Thymus (tissue), 14 donors: ENCODE measurements around the gene IL22RA1. TPM values are rescaled to one million over a fixed set of nuclear protein-coding genes. Genes with fewer than 3 reads are reported as not detected.

ENCODE experiments used
- DNase-seq, 9 donors: peaks; one replicate each; pipeline ENCODE4 v3.0.0-alpha.2; 2013; ENCODE audit warnings: low spot score in 9 of 9, low read depth in 6 of 9, missing footprints in 1 of 9
- H3K27ac ChIP-seq, 2 donors: one replicate each; pipeline ENCODE4 v1.5.1; 2013; ENCODE audit warnings: control low read depth in 1 of 2, low read depth in 1 of 2, low read length in 1 of 2, mild to moderate bottlenecking in 1 of 2, moderate library complexity in 1 of 2
- H3K27me3 ChIP-seq, 2 donors: one replicate each; pipeline ENCODE4 v1.5.1; 2013; ENCODE audit warnings: low read length in 1 of 2; ENCODE audit not compliant: control insufficient read depth in 2 of 2, insufficient read depth in 1 of 2
- H3K36me3 ChIP-seq, 2 donors: one replicate each; pipeline ENCODE4 v1.5.1; 2013; ENCODE audit warnings: low read length in 1 of 2, mild to moderate bottlenecking in 1 of 2, moderate library complexity in 1 of 2; ENCODE audit not compliant: control insufficient read depth in 2 of 2, insufficient read depth in 2 of 2
- H3K4me1 ChIP-seq, 2 donors: one replicate each; pipeline ENCODE4 v1.5.1; 2013; ENCODE audit warnings: low read length in 2 of 2; ENCODE audit not compliant: control insufficient read depth in 2 of 2, insufficient read depth in 2 of 2
- H3K4me3 ChIP-seq, 2 donors: one replicate each; pipeline ENCODE4 v1.5.1; 2013; ENCODE audit warnings: low read length in 2 of 2, control low read depth in 1 of 2, mild to moderate bottlenecking in 1 of 2
- H3K9me3 ChIP-seq, 2 donors: one replicate each; pipeline ENCODE4 v1.5.1; 2013; ENCODE audit warnings: low read length in 1 of 2, mild to moderate bottlenecking in 1 of 2; ENCODE audit not compliant: control insufficient read depth in 2 of 2, insufficient read depth in 1 of 2
- WGBS: extraction: QIAGEN DNeasy Blood & Tissue Kit; methylation state at CpG from one replicate; pipeline ENCODE4 v1.1.7; 2013; 5-methylcytosine and 5-hydroxymethylcytosine counted together
- long read RNA-seq, 10 donors: transcript quantifications; one replicate each; lab custom pipeline, GENCODE V29; 2026
- polyA plus RNA-seq: library from polyadenylated mRNA; stranded (reverse); fragments of 200-250 nt; gene quantifications from one replicate; pipeline ENCODE4 v1.2.3, GENCODE V29; 2013
- total RNA-seq: library from RNA; stranded (reverse); fragments of 120-200 nt; gene quantifications from one replicate; pipeline ENCODE4 v1.2.4, GENCODE V29; 2013
- donor health status: healthy.

The IL22RA1 gene, protein sequence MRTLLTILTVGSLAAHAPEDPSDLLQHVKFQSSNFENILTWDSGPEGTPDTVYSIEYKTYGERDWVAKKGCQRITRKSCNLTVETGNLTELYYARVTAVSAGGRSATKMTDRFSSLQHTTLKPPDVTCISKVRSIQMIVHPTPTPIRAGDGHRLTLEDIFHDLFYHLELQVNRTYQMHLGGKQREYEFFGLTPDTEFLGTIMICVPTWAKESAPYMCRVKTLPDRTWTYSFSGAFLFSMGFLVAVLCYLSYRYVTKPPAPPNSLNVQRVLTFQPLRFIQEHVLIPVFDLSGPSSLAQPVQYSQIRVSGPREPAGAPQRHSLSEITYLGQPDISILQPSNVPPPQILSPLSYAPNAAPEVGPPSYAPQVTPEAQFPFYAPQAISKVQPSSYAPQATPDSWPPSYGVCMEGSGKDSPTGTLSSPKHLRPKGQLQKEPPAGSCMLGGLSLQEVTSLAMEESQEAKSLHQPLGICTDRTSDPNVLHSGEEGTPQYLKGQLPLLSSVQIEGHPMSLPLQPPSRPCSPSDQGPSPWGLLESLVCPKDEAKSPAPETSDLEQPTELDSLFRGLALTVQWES
- not detected for total RNA-seq
- 0.09 TPM for polyA plus RNA-seq
- long read RNA-seq, donor 1 = 0 reads
- long read RNA-seq, donor 2 = 0 reads
- long read RNA-seq, donor 3 = 0 reads
- long read RNA-seq, donor 4 = 0 reads
- long read RNA-seq, donor 5, partial matches to known transcripts = 0 of 2 reads
- long read RNA-seq, donor 5, other reads (novel, unspliced or antisense) = 0 of 2 reads
- long read RNA-seq, donor 6 = 0 reads
- long read RNA-seq, donor 7 = 0 reads
- long read RNA-seq, donor 8 = 0 reads
- long read RNA-seq, donor 9 = 0 reads
- long read RNA-seq, donor 10 = 0 reads

DNA sequence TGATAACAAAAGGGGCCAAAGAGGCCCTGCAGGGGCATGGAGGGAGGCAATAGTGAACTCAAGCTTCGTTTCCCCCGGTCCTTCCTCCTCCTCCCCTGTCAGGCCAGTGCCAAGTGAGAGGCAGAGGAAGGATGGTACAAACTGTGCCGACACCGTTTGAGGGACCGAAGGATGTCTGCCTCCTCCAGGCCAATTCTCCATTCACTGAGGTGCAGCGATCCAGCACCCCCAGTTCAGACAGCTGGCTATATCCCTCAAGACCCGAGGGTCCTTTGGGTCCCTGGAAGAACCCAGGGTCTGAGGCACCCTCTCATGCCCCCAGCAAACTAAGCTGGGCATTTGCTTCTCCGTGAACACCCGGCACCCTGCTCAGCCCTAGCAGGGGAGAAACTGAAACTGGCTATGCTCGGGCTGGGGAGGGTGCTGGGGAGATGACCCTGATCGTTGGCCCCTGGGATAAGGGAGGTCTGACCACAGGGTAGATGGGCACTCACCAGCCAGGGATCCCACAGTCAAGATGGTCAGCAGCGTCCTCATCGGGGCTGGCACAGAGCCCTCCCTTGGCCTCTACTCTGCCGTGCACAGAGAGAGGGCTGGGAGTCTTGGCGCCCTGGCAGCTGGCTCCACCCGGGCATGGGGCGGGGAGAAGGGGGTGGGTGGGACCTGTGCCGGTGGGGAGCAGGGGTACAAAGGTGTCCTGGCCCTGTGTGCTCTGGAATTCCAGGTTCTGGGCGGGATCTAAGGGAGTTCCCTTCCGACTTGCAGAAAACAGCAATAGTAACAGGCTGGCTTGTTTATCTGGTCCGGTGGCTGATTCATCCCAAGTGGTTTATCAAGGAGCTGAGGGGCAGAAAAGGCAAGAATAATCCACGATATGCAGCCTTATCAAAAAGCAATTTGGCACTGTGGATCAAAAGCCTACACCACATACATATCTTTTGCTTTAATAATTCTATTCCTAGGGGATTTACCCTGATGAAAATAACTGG lies at the start of gene IL22RA1:
TSS of gene IL22RA1 (minus strand) at position 595 of the 989 bp plus-strand sequence. CDS start at position 537, 58 bp downstream.
- no peak for DNase-seq
- WGBS = 84% methylated on average over 22 of the region's 22 CpGs
- H3K27ac ChIP-seq = no peak within 1 kb of the TSS

GRCh38 chr1:24191860-24192259 lies 48.9 kb upstream of the IL22RA1 start:
- Histone ChIP-seq H3K4me1 (peaks cover 2 to 11% of the 10 kb centered on the region in 2 donors), H3K27ac (no peak overlapping the region)
- no peak for DNase-seq

More for the DNA sequence above, at the start of gene IL22RA1:
- peaks cover 0 to 7% of the 10 kb centered on the region in 2 donors for H3K27me3 ChIP-seq
- H3K4me1 ChIP-seq = no peaks in the 10 kb centered on the region
- no peak within 1 kb of the TSS for H3K4me3 ChIP-seq
- no peaks in the 10 kb centered on the region for H3K9me3 ChIP-seq
- H3K36me3 ChIP-seq = no peaks in the 10 kb centered on the region

GRCh38 chr1:24190983-24191461 lies 48.1 kb upstream of the IL22RA1 start:
- H3K4me1 ChIP-seq = peaks cover 2 to 11% of the 10 kb centered on the region in 2 donors
- H3K9me3 ChIP-seq = no peaks in the 10 kb centered on the region
- peak in 1 of 9 donors; percentile 19 for DNase-seq
- no peak overlapping the region for H3K27ac ChIP-seq
- 11% methylated on average over 3 of the region's 3 CpGs for WGBS
- H3K36me3 ChIP-seq = no peaks in the 10 kb centered on the region
- H3K4me3 ChIP-seq = no peak overlapping the region
- H3K27me3 ChIP-seq = peaks cover 26 to 51% of the 10 kb centered on the region in 2 donors

More at GRCh38 chr1:24191860-24192259, 48.9 kb upstream of the IL22RA1 start:
- H3K27me3 ChIP-seq = peaks cover 18 to 46% of the 10 kb centered on the region in 2 donors
- no peaks in the 10 kb centered on the region for H3K36me3 ChIP-seq
- no peaks in the 10 kb centered on the region for H3K9me3 ChIP-seq
- WGBS = 87% methylated on average over 5 of the region's 5 CpGs
- no peak overlapping the region for H3K4me3 ChIP-seq

GRCh38 chr1:24189528-24189927 lies 46.6 kb upstream of the IL22RA1 start:
- H3K36me3 ChIP-seq = no peaks in the 10 kb centered on the region
- H3K9me3 ChIP-seq = no peaks in the 10 kb centered on the region
- H3K4me1 ChIP-seq = peaks cover 2 to 11% of the 10 kb centered on the region in 2 donors
- DNase-seq = peak in 1 of 9 donors; percentile 41
- no peak overlapping the region for H3K4me3 ChIP-seq
- no peak overlapping the region for H3K27ac ChIP-seq
- 69% methylated on average over 7 of the region's 7 CpGs for WGBS
- peaks cover 28 to 55% of the 10 kb centered on the region in 2 donors for H3K27me3 ChIP-seq

DNA sequence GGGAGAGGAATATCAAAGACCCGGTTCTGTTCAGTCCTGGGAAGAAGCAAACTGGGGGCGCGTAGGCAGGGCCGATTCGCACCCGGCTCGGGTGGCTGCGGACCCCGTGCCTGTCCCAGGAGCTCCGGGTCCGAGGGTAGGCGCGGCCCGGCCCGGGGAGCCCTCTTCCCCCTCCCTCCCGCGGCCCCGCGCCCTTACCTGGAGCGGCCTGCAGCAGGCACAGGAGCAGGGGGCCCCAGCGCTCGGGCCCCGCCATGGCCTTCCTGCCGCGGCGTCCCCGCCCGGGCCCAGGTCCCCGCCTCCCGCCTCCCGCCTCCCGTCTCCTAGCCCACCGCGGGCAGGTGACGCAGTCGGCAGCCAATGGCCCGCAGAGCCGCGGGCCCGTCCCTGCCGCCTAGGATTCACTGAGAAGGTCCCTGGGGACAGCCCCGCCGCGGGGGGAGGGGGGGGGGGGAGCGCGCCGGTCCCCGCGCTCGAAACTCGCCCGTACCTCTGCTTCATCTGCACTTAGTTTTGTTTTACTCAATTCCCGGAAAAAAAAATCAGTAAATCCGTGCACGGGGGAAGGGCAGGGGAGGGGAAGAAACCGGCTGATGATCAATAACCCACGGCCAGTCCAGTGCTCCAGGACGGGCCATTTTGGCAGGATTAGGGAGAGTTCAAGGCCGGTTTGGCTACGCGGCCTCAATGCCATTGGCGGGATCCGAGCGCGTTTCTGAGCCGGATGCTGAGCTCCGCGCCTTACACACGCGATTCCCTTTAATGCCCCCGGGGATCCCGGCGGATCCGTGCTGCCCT lies 44.3 kb upstream of the IL22RA1 start, which contains the start of gene IFNLR1:
TSS of gene IFNLR1 (minus strand) at position 297 of the 798 bp plus-strand sequence. CDS start at position 256, 41 bp downstream.
- WGBS = 1% methylated on average over 74 of the region's 74 CpGs
- Histone ChIP-seq H3K4me3 (peak within 1 kb of the TSS; percentile 10 to 29), H3K27ac (no peak within 1 kb of the TSS), H3K36me3 (no peaks in the 10 kb centered on the region), H3K27me3 (peaks cover 28 to 63% of the 10 kb centered on the region in 2 donors), H3K9me3 (no peaks in the 10 kb centered on the region), H3K4me1 (peaks cover 2 to 11% of the 10 kb centered on the region in 2 donors)
- peak in 3 of 9 donors; percentile 12 to 53 (median 31) for DNase-seq

DNA sequence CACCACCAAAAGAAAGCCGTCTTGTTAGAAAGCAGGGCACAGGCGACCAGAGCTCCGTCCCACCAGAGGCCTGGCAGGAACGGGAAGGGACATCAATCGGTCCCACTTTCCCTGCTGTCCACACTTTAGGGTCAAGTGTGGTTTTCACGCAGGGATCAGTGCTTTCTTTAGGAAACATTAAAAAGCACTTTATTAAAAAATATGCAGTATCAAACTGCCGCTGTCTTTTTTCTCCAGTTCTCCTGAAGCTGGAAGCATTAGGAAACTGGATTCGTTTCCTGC lies 43.7 kb upstream of the IL22RA1 start:
- Histone ChIP-seq H3K36me3 (no peaks in the 10 kb centered on the region), H3K4me1 (peaks cover 2 to 11% of the 10 kb centered on the region in 2 donors), H3K27ac (no peak overlapping the region), H3K9me3 (no peaks in the 10 kb centered on the region), H3K4me3 (peak overlapping the region in 1 of 2 donors; percentile 29), H3K27me3 (peaks cover 28 to 63% of the 10 kb centered on the region in 2 donors)
- 43% methylated on average over 8 of the region's 8 CpGs for WGBS
- DNase-seq = no peak

DNA sequence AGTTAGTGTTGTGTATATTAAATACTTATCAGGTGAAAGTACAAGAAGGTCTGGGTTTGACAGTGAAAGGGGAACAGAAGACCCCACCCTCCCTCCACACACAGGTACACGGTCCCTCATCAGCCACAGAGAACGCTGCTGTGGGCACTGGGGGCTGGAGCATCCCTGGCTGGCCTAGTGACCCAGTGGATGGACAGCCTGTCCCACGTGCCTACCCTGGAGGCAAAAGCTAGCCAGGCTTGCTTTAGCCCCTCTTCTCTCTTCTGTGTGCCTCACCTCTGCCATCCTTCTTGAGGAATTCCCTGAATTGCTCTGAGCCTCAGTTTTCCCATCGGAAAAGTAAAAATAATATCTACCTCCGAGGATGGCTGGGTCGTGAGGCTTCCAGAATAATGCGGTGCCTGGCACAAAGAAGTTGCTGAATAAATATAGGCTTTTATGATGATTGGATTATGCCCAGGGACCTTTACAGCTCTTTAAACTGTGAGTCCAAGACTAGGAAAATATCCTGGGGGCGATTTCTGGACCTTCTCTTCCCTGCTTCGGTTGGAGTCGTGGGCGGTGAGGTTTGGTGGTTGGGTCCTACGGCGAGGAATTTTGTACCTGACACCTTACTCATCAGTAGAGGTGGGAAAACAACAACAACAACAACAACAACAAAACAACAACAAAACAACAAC lies 43.2 kb upstream of the IL22RA1 start:
- WGBS = 80% methylated on average over 13 of the region's 13 CpGs
- H3K27ac ChIP-seq = no peak overlapping the region
- DNase-seq = no peak
- no peaks in the 10 kb centered on the region for H3K9me3 ChIP-seq
- H3K4me1 ChIP-seq = peaks cover 2 to 11% of the 10 kb centered on the region in 2 donors
- H3K4me3 ChIP-seq = no peak overlapping the region
- H3K36me3 ChIP-seq = no peaks in the 10 kb centered on the region
- peaks cover 28 to 63% of the 10 kb centered on the region in 2 donors for H3K27me3 ChIP-seq
